ENCODE results near the gene LIPC.

The LIPC gene

DNA sequence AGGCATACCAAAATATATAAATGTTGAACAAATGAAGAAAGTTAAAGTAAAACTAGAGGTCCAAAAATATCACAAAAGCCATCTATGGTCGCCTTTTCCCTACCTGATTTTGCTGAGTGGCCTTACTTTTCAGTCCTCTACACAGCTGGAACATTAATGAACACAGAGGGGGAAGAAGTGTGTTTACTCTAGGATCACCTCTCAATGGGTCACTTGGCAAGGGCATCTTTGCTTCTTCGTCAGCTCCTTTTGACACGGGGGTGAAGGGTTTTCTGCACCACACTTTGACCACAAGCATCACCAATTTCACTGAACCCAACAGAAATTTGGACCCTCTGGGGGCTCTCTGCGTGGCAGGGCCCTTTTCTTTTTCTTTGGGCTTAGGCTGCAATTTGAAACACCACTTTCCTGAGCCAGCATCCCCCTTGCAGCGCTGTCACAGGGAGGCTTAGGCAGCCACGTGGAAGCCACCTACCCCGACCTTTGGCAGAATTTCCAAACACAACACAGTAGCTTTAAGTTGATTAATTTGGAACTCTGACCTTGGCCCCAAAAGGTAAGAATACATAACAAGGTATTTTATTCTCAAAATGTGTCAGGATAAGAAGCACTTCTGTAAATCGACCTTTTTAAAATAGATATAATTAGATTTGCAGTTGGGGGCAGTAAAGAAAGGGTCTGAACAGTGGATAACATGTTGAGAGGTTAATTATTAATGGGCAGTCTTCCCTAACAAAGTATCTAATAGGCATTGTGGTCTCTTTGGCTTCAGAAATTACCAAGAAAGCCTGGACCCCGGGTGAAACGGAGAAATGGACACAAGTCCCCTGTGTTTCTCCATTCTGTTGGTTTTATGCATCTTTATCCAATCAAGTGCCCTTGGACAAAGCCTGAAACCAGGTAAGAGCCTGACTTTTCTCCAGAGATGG, at the start of gene LIPC:
Gene LIPC (plus strand): TSS at position 771 of the 929 bp plus-strand sequence. CDS start 42 bp downstream, at position 813.
- peak; percentile 39 for DNase-seq

DNA sequence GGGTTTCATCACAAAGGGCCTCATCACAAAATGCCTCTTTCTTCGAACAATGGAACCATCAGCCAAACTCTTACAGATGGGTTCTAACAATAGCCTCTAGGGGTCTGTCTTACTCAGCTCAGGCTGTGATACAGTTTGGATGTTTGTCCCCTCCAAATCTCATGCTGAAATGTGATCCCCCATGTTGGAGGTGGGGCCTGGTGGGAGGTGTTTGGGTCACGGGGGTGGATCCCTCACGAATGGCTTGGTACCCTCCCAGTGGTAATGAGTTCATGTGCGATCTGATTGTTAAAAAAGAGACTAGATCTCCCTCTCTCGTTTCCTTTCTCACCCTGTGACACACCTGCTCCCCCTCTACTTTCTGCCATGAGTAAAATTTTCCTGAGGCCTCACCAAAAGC, 47.9 kb upstream of the LIPC start:
- DNase-seq, result no peak

DNA sequence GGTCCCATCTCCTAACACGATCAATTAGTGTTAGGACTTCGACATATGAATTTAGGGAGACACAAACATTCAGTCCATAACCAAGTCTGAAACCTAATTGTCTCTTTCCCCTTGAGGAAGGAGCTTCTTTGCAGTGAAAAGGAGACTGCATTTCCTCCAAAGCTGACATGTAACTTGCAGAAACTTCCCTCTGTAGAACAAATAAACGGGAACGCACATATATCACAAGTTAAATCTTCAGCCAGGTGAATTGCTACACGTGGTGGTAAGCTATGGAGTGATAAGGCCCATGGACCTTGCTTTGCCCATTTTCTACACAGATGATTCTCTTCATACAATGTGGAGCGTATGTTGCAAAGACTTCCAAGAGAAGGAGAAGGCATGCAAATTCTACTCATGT, 47.1 kb upstream of the LIPC start:
- DNase-seq, result no peak

DNA sequence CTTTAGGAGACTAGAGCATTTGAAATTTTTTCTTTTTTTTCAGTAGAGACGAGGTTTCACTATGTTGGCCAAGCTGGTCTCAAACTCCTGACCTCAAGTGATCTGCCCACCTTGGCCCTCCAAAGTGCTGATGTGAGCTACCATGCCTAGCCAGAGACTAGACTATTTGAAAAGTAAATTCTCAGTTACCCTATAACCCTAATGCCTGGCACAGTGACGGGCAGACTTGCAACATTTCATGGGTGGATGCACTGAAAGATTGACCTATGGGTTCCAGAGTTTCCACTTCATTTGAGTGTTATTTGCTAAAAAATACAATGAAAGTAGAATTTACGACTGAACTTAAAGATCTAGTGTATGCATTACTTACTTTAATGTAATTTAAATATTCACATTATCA, 45.7 kb upstream of the LIPC start:
- no peak for DNase-seq

DNA sequence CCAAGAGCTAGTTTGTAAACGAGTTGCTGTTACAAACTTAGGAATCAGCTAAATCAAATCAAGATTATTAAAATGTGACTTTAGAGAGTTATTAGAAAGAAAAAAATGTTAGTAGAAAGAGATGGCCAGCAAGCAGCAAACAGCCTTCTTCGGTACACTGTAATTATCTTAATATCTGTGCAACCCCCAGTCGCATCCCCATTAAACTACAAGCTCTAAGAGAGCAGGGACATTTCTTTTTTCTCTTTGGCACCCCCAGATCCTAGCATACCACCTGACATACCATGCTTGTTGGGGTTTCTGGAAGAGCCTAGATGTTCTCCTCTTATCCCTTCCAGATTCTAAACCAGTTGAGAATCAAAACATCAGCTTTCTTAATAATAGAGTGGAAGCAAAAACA, 45.1 kb upstream of the LIPC start:
- no peak for DNase-seq

DNA sequence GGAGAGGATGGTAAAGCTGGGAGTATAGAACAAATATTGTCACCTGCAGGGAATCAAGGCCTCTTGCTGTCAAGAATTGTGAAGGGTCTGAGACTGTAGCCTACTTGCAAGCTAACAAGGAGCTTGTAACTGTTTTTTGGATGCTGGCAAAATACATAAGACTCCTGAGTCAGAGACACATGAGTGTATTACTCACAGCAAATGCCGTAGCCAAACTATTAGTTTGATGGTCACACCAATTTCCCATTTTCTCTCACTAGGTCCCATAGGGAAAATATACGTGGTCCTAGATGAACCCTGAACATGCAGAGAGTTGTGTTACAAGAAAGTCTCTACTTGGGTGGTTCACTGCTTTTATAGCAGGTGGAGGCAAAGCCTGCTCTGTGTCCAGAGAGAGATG, 44.7 kb upstream of the LIPC start:
- DNase-seq, result no peak

DNA sequence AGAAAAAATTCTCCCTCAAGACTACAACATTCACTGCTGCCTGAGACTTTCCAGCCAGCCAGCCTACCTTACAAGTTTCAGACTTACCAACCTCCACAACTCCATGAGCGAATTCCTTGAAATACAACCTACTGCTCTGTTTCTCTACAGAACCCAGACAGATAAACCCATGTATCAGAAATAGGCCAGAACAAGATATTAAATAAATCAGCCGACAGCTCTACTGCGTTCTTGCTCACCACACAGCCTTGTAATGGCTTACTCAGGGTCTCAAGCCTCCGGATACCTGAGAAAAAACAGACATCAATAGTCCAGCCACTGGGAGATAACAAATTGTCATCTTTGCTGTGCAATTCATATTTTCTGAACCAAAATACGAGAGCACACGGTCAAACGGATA, 43.6 kb upstream of the LIPC start:
- no peak for DNase-seq

DNA sequence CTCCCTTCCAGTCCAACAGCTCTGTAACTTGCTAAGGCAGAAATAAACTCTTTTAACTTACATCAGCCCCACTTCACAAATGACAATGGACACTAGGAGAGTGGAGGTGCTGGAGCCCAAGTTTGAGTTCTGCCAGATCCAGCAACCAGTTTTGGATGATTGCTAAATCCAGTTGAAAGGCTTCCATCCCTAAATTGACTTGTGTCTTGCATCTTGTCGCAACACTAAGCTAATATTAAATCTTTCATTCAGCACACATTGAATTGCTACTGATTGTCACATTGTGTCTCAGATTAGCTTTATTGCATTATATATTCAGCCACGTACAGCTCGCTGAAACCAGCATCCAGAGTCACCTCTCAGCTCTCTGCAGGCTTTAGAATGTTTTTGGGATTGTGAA, 41.7 kb upstream of the LIPC start:
- DNase-seq, result no peak

DNA sequence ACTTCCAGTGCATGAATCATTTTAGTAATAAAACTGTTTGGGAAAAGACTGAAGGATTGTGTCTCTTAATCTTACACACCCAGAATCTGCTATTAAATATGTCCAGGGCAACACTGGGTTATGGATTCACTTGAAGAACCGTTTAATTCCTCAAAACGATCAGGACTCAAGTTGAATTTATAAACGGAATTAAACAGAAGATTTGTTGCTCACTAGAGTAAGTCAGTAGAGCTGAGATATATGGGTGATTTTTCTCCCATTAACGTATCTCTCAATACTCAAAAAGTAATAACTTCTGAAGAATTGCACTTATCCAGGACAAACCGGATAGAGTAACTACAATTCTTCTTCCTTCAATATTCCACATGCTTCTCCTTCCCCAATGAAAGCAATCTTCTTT, 41.1 kb upstream of the LIPC start:
- DNase-seq, result no peak

DNA sequence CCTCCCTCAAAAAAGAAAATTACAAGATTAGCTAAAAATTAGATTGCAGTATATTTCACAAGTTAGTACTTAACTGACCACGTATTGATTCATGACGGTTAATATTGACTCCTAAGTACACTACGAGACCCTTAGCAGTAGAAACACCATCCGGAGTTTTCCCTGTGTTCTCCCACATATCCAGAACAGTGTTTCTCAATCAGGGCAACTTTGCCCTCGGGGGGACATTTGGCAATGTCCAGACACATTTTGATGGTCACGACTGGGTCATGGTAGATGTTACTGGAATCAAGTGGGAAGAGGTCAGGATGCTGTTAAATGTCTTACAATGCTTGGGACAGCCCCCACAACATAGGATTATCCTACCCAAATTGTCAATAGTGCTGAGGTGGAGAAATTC, 40.7 kb upstream of the LIPC start:
- no peak for DNase-seq

DNA sequence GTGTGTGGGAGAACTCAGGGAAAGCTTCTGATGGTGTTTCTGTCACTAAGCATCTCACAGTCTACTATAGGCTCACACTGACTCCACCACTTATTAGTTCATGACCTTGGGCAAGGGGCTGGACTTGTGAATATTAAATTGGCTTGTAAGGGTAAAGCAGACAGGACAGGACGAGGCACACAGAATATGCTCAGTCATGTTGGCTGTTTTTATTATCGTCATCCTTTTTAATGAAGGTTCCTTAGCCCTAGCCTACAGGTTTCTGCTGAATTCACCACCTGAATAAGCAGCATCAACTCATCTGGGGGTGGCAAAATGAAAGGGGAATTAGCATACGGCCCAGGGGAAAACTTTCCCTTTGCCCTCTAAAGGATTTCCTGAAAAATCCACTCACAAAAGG, 39.6 kb upstream of the LIPC start:
- peak; percentile 11 for DNase-seq

DNA sequence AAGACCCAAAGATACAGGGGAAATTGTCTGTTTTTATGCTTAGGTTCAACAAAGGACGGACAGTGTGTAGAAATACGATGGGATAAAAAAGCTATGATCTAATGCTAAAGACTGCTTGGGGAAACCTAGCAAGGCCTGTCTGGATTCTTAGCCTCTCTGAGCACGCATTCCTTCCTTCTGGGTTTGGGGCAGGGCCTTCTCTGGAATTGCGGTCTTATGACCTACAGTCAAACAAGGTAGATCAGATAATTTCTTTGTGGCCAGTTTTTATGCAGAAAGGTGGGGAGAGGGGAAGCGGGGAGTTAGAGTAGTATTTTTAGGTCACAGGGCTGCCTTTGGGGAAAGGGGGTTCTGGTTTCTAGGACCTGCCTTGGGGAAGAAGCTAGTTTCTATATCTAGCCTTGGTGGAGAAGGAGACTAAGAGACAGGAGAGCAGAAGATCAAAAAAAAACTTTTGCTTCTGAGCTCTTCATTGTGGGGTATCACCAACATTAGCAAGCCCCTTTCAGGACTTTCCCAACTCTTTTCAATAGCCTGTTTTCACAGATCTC, 39.1 kb upstream of the LIPC start:
- DNase-seq, result peak; percentile 13

DNA sequence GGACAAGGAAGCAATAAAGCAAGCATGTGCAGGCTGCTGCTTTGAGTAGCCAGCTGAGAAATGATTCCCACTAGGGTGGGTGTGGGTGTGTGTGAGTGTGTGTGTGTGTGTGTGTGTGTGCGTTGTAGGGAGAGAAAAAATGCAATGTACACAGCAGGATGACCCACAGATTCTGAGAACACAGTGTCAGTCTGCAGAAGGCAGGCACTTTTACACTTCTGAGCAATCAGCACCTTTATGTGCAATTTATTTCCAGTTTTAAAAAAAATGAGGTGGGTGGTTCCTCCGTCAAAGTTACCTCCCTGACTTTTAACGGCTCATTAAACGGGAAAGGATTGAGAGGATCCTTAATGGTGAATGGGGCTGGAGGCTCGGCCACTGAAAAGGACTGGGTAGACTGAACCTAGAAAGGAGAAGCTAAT, 38.5 kb upstream of the LIPC start:
- peak; percentile 31 for DNase-seq

DNA sequence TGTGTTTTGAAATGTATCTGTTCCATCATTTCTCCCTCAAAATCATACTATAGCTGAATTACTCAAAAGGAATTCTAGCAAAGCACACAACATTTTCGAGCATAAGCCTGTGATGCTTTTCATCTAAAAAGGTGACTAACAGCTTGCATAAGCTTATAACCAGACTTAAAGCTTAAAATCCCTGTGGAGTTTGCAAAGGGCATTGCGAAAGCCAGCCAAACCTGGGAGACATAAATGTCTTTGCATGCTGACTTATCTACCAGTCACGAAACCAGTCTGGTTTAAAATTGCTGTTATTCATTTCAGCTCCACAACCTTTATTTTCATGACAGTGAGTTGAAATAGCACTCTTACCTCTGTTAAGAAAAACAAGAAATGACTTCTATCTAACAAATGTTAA, 35.6 kb upstream of the LIPC start:
- DNase-seq, result no peak

DNA sequence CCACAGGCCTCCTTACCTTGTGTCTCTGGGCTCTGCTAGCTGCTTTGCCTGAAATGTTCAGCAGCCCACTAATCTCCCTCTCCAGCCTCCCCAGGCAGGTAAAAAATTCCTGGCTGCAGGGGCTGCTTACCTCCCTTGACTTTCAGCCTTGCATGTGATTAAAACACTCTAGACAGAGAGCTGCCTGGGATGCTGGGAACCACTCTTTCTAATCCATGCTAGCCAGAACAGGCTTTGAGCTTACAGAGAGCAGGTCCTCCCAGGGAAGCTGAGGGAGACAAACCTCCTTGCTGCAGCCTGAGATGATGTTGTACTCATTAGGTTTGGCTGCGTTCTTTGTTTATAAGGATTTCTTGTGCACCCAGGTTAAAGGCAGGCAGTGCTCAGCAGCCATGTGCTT, 33.7 kb upstream of the LIPC start:
- no peak for DNase-seq

DNA sequence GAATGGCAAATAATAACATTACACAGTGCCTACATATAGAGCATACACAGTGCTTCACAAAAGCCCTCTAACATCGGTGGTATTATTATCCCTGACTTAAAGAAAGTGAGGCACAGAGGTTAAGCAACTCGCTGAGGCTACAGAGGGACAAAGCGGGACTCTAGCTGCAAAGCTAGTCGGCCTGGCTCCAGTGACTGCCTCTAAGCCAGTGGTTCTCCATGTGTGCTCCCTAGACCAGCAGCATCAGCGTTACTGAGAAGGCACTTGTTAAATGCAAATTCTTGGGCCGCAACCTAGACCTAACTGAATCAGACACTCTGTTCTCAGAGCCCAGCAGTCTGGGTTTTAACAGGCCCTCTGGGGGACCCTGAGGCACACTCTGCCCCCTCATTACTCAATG, 33.1 kb upstream of the LIPC start:
- DNase-seq, result no peak

DNA sequence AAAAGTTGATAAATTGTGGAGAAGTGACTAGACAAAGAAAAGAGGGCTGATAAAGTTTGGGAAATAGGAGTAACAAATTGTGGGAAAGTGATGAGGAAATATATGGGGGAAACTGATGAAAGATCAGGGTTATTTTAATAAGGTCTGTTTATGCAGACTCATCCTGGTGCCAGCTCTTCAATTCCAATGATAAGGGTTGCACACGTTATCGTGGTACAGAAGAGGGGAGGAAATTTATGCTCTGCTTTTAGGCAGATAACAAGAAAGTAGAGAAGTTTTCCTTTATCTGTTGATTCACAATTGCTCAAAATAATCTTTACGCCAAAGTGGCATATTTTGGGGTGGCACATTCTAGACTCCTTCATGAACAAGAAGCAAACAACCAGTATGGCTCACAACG, 32.1 kb upstream of the LIPC start:
- DNase-seq, result no peak

DNA sequence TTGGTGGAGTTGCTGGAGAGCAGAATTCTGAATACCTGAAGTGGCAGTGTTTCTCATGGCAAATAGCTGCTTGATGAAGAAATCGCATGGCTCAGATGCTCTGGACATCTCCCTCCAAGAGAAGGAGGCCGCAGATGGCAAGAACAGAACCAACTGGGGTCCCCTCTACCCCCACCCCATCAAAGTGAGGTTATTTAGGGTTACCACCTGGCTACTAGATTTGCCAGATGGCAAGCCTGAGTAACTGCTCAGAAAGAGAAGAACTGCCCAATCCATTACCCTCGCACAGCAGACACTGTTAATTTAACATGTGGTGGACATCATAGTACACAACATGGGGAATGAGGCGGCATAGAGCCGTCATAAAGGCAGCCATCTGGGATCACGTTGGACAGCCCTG, 30.5 kb upstream of the LIPC start:
- peak; percentile 40 for DNase-seq

DNA sequence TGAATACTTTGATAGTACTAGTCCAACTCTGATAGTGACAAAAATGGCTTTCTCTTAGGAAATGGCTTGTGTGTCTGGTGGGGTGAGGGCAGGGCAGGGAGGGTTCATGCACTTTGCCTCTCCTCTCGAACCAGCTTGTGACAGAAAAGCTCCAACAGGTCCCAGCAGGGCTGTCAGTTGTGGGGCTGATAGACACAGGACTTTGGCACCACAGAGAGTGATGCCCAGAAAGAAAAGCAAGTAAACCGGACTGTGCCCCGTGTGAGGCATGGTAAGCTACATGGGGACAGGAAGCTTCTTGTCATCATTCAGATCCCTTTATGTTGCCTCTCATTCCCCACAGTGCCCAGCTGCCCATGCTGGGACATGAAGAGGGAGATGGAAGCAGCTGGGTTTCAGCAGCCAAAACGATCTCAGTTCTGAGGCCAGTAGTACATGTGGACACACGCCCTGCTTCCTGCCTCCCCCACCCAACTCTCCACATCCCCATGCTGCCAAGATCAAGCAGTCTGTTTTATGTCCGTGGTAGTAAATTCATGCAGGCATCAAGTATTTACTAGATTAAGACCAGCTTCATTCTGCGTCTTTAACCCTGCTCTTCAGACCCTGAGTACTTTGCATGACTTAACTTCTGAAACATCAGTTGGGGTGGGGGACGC, 29.7 kb upstream of the LIPC start:
- DNase-seq, result no peak

DNA sequence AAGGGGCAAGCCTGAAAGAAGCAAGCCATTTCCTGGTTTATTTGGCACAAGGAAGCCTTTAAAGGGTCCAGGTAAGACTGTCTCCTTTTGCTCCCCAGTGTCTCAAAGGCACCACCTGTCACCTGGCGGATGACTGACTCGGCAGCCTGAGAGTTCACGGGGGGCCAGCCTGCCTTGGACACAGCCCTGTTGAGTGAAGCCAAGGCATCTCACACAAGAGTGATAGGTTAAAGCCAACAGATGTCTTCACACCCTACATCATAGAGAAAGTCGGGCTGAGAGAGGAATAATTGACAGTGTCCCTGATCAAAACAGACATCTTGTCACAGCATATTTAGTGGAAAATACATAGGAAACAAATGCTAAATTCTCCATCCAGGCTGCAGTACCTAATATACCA, 28.2 kb upstream of the LIPC start:
- no peak for DNase-seq

DNA sequence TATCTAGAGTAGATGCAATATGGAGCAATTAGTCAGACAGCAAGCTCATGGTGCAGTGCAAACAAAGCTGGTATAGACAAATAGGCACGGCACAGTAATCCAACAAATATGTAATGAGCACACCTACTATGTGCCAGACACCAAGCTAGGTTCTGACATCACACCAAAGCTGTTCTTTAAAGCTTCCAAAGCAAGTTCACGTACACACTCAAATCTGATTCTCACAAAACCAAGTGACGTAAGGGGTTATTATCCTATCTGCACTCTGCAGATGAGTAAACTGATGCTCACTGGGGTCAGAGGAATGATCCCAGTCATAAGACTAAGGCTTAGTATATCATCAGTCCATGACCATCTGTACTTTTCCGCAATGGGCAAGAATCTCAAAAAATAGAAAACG, 27.8 kb upstream of the LIPC start:
- DNase-seq, result no peak

DNA sequence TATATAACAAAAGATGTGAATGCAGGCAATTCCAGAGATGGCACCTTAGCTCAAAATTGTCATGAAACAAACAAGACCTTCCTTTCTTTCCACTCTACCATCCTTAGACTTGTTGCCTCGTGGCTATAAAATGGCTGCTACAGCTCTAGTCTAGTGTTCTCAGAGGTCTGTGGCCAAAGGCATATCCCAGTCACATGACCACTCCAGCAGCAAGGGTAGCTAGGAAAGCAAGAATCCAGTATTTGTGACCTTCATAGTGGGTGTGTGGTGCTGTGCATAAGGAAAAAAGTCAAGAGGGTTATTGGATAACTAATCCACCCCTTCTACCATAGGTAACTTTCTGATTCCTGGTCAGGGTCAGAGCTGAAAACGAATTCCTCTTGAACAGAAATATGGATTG, 27.1 kb upstream of the LIPC start:
- DNase-seq, result no peak

DNA sequence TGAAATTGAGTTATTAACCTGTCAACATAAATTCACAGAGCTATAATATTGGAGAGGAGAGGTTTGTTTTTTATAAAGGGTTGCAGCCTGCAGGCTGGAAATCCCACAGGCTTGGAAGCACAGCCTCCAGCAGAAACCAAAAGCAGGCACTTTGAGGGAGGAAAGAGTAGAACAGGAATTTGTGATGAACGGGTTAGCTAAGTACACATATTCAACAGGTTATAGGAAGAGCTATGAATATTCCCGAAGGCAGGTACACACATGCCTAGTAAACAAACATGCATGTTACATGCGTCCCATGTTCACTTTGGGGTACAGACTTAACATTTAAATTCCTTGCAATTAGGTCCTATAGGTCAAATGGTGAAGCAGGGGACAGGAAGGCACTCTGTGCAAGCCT, 25.9 kb upstream of the LIPC start:
- no peak for DNase-seq

DNA sequence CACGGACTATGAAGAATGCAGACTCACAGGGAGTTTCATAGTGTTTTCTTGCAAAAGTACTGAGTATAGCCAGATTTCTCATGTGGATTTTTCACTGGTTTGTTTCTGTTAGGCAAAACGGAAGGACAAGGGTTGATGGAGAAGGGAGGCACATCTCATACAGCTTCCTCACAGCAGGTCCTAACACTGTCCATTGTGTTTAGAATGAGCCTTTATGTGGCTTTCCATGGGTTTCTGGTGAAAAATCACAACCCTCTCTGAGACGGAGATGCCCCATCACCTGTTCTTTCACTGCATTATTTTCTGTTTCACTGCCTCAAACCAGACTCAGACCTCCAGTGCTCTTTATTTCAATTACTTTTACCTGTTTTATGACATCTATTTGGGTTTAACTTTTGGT, 25.0 kb upstream of the LIPC start:
- no peak for DNase-seq

All from eye (tissue), 1 donor.